ENCODE data around the gene HEMGN.

The HEMGN gene

GRCh38 chr9:97928986-97929604 is 8.9 kb downstream of the HEMGN start:
- H3K4me2 ChIP-seq (ENCODE audit: insufficient read depth, low read length) = no peak overlapping the region
- no peaks in the 10 kb centered on the region for H3K27me3 ChIP-seq (ENCODE audit: insufficient read depth, low read length, poor library complexity)
- H3K27ac ChIP-seq (ENCODE audit: low read length) = no peak overlapping the region

GRCh38 chr9:97925497-97926334 is 12.3 kb downstream of the HEMGN start:
- no peak overlapping the region for H3K4me3 ChIP-seq (ENCODE audit: low read depth in 1 of 2, low read length in 2 of 2)
- ATAC-seq (ENCODE audit: insufficient read depth, low read depth) (no peak), DNase-seq (no peak)
- H3K27ac ChIP-seq (ENCODE audit: low read length) = no peak overlapping the region
- no peak overlapping the region for H3K4me2 ChIP-seq (ENCODE audit: insufficient read depth, low read length)
- no peaks in the 10 kb centered on the region for H4K20me1 ChIP-seq (ENCODE audit: insufficient read depth, low read length)
- no peak overlapping the region for H2AFZ ChIP-seq (ENCODE audit: low read depth, low read length)
- peaks cover 11% of the 10 kb centered on the region for H3K79me2 ChIP-seq (ENCODE audit: insufficient read depth, low read length)
- H3K4me1 ChIP-seq (ENCODE audit: insufficient read depth, low read length) = peaks cover 34% of the 10 kb centered on the region
- no peaks in the 10 kb centered on the region for H3K36me3 ChIP-seq (ENCODE audit: insufficient read depth, low read length)
- TF ChIP-seq CTCF (IDR thresholded peaks at IDR 0.05; ENCODE audit: borderline replicate concordance, extremely low read depth, low read length, poor library complexity, severe bottlenecking) (no peak), EZH2 (IDR thresholded peaks at IDR 0.05; ENCODE audit: borderline replicate concordance, low read depth, low read length, severe bottlenecking) (no peak)
- no peak overlapping the region for H3K9ac ChIP-seq (ENCODE audit: low read depth, low read length)
- no peaks in the 10 kb centered on the region for H3K27me3 ChIP-seq (ENCODE audit: insufficient read depth, low read length, poor library complexity)
- no peaks in the 10 kb centered on the region for H3K9me3 ChIP-seq (ENCODE audit: insufficient read depth, low read length, severe bottlenecking)

More at GRCh38 chr9:97928986-97929604, 8.9 kb downstream of the HEMGN start:
- DNase-seq = no peak
- Histone ChIP-seq H3K9ac (ENCODE audit: low read depth, low read length) (no peak overlapping the region), H3K36me3 (ENCODE audit: insufficient read depth, low read length) (no peaks in the 10 kb centered on the region), H3K4me3 (ENCODE audit: low read depth in 1 of 2, low read length in 2 of 2) (no peak overlapping the region), H4K20me1 (ENCODE audit: insufficient read depth, low read length) (no peaks in the 10 kb centered on the region), H3K9me3 (ENCODE audit: insufficient read depth, low read length, severe bottlenecking) (no peaks in the 10 kb centered on the region), H2AFZ (ENCODE audit: low read depth, low read length) (no peak overlapping the region), H3K79me2 (ENCODE audit: insufficient read depth, low read length) (no peaks in the 10 kb centered on the region), H3K4me1 (ENCODE audit: insufficient read depth, low read length) (peaks cover 22% of the 10 kb centered on the region)
- no peak for ATAC-seq (ENCODE audit: insufficient read depth, low read depth)
- no peak for TF ChIP-seq EZH2 (IDR thresholded peaks at IDR 0.05; ENCODE audit: borderline replicate concordance, low read depth, low read length, severe bottlenecking)
- no peak for TF ChIP-seq CTCF (IDR thresholded peaks at IDR 0.05; ENCODE audit: borderline replicate concordance, extremely low read depth, low read length, poor library complexity, severe bottlenecking)

GRCh38 chr9:97924386-97924785 is 13.6 kb downstream of the HEMGN start:
- peaks cover 24% of the 10 kb centered on the region for H3K79me2 ChIP-seq (ENCODE audit: insufficient read depth, low read length)
- no peaks in the 10 kb centered on the region for H3K36me3 ChIP-seq (ENCODE audit: insufficient read depth, low read length)
- no peak overlapping the region for H3K27ac ChIP-seq (ENCODE audit: low read length)
- DNase-seq (no peak), ATAC-seq (ENCODE audit: insufficient read depth, low read depth) (no peak)
- no peak overlapping the region for H3K4me3 ChIP-seq (ENCODE audit: low read depth in 1 of 2, low read length in 2 of 2)
- H3K27me3 ChIP-seq (ENCODE audit: insufficient read depth, low read length, poor library complexity) = no peaks in the 10 kb centered on the region
- H4K20me1 ChIP-seq (ENCODE audit: insufficient read depth, low read length) = no peaks in the 10 kb centered on the region
- H3K4me1 ChIP-seq (ENCODE audit: insufficient read depth, low read length) = peaks cover 42% of the 10 kb centered on the region
- 0 out of 2 replicates have a peak overlapping the region, but pooled peaks have one; percentile 74 for H3K4me2 ChIP-seq (ENCODE audit: insufficient read depth, low read length)
- H3K9me3 ChIP-seq (ENCODE audit: insufficient read depth, low read length, severe bottlenecking) = no peaks in the 10 kb centered on the region
- peak overlapping the region; percentile 28 for H2AFZ ChIP-seq (ENCODE audit: low read depth, low read length)
- peak overlapping the region; percentile 73; the same call in 1 of the 2 replicates for H3K9ac ChIP-seq (ENCODE audit: low read depth, low read length)
- TF ChIP-seq CTCF (IDR thresholded peaks at IDR 0.05; ENCODE audit: borderline replicate concordance, extremely low read depth, low read length, poor library complexity, severe bottlenecking) (no peak), EZH2 (IDR thresholded peaks at IDR 0.05; ENCODE audit: borderline replicate concordance, low read depth, low read length, severe bottlenecking) (no peak)

All from DND-41 (cell line).